Measurements from ENCODE around the gene PYDC2. TPM values are rescaled to one million over a fixed set of nuclear protein-coding genes. Genes with fewer than 3 reads are reported as not detected.

Gene PYDC2
- total and polyA plus RNA-seq, 10 of the 15 experiments (the other 5 are each of a cell fraction or from before 2014, with no cell fraction given): not detected

- in situ Hi-C loops (cut with MboI) (no loop called here), intact Hi-C loops (cut with micrococcal nuclease; ENCODE audit: unreplicated experiment) (loop anchor here (10.0 kb wide), 1 partner anchor 944 kb away; no protein-coding TSS in a partner anchor)
- no peak overlapping the region for H3K27ac ChIP-seq (ENCODE audit: control insufficient read depth, insufficient read depth)
- RAD21 ChIA-PET (ENCODE audit: unreplicated experiment): no interaction called here
- no peak for DNase-seq (ENCODE audit: low read depth, low spot score)
- no peak for ATAC-seq
- H3K4me1 ChIP-seq (ENCODE audit: control insufficient read depth, insufficient read depth, low read length): no peaks in the 10 kb centered on the region
- 32% methylated on average over 5 of the region's 5 CpGs for WGBS (ENCODE audit: insufficient coverage, insufficient replicate concordance, low lambda C conversion rate, missing lambda C conversion rate)
- H3K4me3 ChIP-seq: no peak overlapping the region
- no peaks in the 10 kb centered on the region for H3K9me3 ChIP-seq (replicated peaks; ENCODE audit: control insufficient read depth, insufficient read depth, low read length)
- FAIRE-seq: no peak
- no peaks in the 10 kb centered on the region for H3K79me2 ChIP-seq (ENCODE audit: control insufficient read depth, insufficient read depth, low read length)
- no peak overlapping the region for H3K9ac ChIP-seq (ENCODE audit: control insufficient read depth, insufficient read depth, low read length)
- H3K27me3 ChIP-seq (replicated peaks in 1 of 2; ENCODE audit: control insufficient read depth in 2 of 2, insufficient read depth in 2 of 2, low read length in 1 of 2): peaks cover 0 to 3% of the 10 kb centered on the region in 2 experiments; a peak in 2 of 4 replicates
- no peaks in the 10 kb centered on the region for H4K20me1 ChIP-seq (ENCODE audit: control insufficient read depth, insufficient read depth)
- H2AFZ ChIP-seq (ENCODE audit: control insufficient read depth, low read depth, low read length): no peak overlapping the region
- H3K36me3 ChIP-seq (ENCODE audit: control insufficient read depth in 2 of 2, insufficient read depth in 2 of 2, low read length in 1 of 2): no peaks in the 10 kb centered on the region
- POLR2A ChIA-PET: no interaction called here
- H3K4me2 ChIP-seq (ENCODE audit: control insufficient read depth, insufficient read depth): no peak overlapping the region
- CTCF ChIA-PET: interaction anchor here (0.6 to 1.2 kb wide), 4 partner anchors 9 to 711 kb away, joined by 3 to 5 read pairs (median 3); no protein-coding TSS in a partner anchor
- no TSS peak for BruUV-seq (replicated peaks)
- SMC1A ChIA-PET (ENCODE audit: uncharacterized antibody, unreplicated experiment): interaction anchor here (0.7 kb wide), 1 partner anchor 552 kb away, joined by 3 read pairs; no protein-coding TSS in a partner anchor
- TF ChIP-seq RBBP5 (conservative IDR thresholded peaks at IDR 0.05) (no peak), ELK1 (IDR thresholded peaks at IDR 0.05; ENCODE audit: low read depth, low read length) (no peak), RAD51 (IDR thresholded peaks at IDR 0.05) (no peak), LARP7 (IDR thresholded peaks at IDR 0.05) (no peak), ASH2L (IDR thresholded peaks at IDR 0.05; ENCODE audit: borderline replicate concordance, low read depth) (no peak), FOS (IDR thresholded peaks at IDR 0.05; ENCODE audit: borderline replicate concordance, extremely low read depth, insufficient read length) (no peak)
- TF ChIP-seq, protein P1, sequence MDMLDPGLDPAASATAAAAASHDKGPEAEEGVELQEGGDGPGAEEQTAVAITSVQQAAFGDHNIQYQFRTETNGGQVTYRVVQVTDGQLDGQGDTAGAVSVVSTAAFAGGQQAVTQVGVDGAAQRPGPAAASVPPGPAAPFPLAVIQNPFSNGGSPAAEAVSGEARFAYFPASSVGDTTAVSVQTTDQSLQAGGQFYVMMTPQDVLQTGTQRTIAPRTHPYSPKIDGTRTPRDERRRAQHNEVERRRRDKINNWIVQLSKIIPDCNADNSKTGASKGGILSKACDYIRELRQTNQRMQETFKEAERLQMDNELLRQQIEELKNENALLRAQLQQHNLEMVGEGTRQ (IDR thresholded peaks at IDR 0.05; ENCODE audit: borderline replicate concordance, low read depth, low read length): no peak
- TF ChIP-seq, protein P2, sequence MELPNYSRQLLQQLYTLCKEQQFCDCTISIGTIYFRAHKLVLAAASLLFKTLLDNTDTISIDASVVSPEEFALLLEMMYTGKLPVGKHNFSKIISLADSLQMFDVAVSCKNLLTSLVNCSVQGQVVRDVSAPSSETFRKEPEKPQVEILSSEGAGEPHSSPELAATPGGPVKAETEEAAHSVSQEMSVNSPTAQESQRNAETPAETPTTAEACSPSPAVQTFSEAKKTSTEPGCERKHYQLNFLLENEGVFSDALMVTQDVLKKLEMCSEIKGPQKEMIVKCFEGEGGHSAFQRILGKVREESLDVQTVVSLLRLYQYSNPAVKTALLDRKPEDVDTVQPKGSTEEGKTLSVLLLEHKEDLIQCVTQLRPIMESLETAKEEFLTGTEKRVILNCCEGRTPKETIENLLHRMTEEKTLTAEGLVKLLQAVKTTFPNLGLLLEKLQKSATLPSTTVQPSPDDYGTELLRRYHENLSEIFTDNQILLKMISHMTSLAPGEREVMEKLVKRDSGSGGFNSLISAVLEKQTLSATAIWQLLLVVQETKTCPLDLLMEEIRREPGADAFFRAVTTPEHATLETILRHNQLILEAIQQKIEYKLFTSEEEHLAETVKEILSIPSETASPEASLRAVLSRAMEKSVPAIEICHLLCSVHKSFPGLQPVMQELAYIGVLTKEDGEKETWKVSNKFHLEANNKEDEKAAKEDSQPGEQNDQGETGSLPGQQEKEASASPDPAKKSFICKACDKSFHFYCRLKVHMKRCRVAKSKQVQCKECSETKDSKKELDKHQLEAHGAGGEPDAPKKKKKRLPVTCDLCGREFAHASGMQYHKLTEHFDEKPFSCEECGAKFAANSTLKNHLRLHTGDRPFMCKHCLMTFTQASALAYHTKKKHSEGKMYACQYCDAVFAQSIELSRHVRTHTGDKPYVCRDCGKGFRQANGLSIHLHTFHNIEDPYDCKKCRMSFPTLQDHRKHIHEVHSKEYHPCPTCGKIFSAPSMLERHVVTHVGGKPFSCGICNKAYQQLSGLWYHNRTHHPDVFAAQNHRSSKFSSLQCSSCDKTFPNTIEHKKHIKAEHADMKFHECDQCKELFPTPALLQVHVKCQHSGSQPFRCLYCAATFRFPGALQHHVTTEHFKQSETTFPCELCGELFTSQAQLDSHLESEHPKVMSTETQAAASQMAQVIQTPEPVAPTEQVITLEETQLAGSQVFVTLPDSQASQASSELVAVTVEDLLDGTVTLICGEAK (IDR thresholded peaks at IDR 0.05; ENCODE audit: borderline replicate concordance): no peak
- TF ChIP-seq, protein P3, sequence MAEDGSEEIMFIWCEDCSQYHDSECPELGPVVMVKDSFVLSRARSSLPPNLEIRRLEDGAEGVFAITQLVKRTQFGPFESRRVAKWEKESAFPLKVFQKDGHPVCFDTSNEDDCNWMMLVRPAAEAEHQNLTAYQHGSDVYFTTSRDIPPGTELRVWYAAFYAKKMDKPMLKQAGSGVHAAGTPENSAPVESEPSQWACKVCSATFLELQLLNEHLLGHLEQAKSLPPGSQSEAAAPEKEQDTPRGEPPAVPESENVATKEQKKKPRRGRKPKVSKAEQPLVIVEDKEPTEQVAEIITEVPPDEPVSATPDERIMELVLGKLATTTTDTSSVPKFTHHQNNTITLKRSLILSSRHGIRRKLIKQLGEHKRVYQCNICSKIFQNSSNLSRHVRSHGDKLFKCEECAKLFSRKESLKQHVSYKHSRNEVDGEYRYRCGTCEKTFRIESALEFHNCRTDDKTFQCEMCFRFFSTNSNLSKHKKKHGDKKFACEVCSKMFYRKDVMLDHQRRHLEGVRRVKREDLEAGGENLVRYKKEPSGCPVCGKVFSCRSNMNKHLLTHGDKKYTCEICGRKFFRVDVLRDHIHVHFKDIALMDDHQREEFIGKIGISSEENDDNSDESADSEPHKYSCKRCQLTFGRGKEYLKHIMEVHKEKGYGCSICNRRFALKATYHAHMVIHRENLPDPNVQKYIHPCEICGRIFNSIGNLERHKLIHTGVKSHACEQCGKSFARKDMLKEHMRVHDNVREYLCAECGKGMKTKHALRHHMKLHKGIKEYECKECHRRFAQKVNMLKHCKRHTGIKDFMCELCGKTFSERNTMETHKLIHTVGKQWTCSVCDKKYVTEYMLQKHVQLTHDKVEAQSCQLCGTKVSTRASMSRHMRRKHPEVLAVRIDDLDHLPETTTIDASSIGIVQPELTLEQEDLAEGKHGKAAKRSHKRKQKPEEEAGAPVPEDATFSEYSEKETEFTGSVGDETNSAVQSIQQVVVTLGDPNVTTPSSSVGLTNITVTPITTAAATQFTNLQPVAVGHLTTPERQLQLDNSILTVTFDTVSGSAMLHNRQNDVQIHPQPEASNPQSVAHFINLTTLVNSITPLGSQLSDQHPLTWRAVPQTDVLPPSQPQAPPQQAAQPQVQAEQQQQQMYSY (CRISPR knock-in tag; IDR thresholded peaks at IDR 0.05): no peak
- TF ChIP-seq, protein P4, sequence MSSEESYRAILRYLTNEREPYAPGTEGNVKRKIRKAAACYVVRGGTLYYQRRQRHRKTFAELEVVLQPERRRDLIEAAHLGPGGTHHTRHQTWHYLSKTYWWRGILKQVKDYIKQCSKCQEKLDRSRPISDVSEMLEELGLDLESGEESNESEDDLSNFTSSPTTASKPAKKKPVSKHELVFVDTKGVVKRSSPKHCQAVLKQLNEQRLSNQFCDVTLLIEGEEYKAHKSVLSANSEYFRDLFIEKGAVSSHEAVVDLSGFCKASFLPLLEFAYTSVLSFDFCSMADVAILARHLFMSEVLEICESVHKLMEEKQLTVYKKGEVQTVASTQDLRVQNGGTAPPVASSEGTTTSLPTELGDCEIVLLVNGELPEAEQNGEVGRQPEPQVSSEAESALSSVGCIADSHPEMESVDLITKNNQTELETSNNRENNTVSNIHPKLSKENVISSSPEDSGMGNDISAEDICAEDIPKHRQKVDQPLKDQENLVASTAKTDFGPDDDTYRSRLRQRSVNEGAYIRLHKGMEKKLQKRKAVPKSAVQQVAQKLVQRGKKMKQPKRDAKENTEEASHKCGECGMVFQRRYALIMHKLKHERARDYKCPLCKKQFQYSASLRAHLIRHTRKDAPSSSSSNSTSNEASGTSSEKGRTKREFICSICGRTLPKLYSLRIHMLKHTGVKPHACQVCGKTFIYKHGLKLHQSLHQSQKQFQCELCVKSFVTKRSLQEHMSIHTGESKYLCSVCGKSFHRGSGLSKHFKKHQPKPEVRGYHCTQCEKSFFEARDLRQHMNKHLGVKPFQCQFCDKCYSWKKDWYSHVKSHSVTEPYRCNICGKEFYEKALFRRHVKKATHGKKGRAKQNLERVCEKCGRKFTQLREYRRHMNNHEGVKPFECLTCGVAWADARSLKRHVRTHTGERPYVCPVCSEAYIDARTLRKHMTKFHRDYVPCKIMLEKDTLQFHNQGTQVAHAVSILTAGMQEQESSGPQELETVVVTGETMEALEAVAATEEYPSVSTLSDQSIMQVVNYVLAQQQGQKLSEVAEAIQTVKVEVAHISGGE (CRISPR knock-in tag; IDR thresholded peaks at IDR 0.05): no peak
Observed at GRCh38 chr3:191500892-191501291, 39.9 kb downstream of the PYDC2 start.

Data from GM12878 (cell line).